ENCODE results near the gene PJA1. TPM values are rescaled to one million over a fixed set of nuclear protein-coding genes. Genes with fewer than 3 reads are reported as not detected.

Gene PJA1, protein sequence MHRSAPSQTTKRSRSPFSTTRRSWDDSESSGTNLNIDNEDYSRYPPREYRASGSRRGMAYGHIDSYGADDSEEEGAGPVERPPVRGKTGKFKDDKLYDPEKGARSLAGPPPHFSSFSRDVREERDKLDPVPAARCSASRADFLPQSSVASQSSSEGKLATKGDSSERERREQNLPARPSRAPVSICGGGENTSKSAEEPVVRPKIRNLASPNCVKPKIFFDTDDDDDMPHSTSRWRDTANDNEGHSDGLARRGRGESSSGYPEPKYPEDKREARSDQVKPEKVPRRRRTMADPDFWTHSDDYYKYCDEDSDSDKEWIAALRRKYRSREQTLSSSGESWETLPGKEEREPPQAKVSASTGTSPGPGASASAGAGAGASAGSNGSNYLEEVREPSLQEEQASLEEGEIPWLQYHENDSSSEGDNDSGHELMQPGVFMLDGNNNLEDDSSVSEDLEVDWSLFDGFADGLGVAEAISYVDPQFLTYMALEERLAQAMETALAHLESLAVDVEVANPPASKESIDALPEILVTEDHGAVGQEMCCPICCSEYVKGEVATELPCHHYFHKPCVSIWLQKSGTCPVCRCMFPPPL
- total RNA-seq: 13.0 TPM

DNA sequence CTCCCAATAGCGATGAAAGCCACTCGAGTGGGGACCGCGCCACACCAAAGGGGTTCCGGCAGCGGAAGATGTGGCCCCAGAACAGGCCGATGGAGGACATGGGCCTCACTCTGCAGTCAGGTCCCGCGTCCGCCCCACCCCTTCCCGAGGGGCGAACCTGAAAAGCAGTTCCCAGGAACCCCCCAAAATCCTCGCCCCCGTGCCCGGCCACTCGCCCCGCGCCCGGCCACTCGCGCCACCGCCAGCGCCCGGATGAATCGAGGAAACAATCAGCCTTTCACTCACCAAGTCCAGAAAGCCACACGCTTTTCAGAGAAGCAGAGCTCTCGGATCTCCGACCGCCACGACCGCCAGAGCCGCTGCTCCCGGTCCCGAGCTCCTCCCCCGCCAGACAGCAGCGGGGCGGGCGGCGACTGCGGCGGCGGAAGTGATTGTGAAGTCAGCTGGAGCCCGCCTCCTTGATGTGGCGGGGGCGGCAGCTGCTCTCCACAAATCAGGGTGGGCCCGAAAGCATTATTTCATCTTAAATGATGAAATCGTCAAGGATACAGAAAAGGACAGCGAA is at the start of gene PJA1:
Gene PJA1, minus strand, starts transcription at position 367 of the 565 bp plus-strand sequence. CDS start 2,380 bp downstream, outside the sequence.
- Histone ChIP-seq H3K4me3 (peak within 1 kb of the TSS; percentile 59 to 68), H3K27ac (peak within 1 kb of the TSS; percentile 71), H3K36me3 (no peaks in the 10 kb centered on the region), H3K9me3 (no peaks in the 10 kb centered on the region), H3K27me3 (no peaks in the 10 kb centered on the region), H3K4me1 (peaks cover 6% of the 10 kb centered on the region)
- peak; percentile 86 to 88 for DNase-seq (ENCODE audit: extremely low spot score in 2 of 2)
- intact Hi-C loops (cut with DNase I): no loop called here
- TF ChIP-seq POLR2A (IDR thresholded peaks at IDR 0.05) (peak in 1 of 2 donors; percentile 61), POLR2AphosphoS5 (IDR thresholded peaks at IDR 0.05; ENCODE audit: insufficient read depth in 1 of 2, low read depth in 1 of 2) (peak; percentile 44 to 93)
- TF ChIP-seq, protein P1, sequence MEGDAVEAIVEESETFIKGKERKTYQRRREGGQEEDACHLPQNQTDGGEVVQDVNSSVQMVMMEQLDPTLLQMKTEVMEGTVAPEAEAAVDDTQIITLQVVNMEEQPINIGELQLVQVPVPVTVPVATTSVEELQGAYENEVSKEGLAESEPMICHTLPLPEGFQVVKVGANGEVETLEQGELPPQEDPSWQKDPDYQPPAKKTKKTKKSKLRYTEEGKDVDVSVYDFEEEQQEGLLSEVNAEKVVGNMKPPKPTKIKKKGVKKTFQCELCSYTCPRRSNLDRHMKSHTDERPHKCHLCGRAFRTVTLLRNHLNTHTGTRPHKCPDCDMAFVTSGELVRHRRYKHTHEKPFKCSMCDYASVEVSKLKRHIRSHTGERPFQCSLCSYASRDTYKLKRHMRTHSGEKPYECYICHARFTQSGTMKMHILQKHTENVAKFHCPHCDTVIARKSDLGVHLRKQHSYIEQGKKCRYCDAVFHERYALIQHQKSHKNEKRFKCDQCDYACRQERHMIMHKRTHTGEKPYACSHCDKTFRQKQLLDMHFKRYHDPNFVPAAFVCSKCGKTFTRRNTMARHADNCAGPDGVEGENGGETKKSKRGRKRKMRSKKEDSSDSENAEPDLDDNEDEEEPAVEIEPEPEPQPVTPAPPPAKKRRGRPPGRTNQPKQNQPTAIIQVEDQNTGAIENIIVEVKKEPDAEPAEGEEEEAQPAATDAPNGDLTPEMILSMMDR (IDR thresholded peaks at IDR 0.05): no peak

DNA sequence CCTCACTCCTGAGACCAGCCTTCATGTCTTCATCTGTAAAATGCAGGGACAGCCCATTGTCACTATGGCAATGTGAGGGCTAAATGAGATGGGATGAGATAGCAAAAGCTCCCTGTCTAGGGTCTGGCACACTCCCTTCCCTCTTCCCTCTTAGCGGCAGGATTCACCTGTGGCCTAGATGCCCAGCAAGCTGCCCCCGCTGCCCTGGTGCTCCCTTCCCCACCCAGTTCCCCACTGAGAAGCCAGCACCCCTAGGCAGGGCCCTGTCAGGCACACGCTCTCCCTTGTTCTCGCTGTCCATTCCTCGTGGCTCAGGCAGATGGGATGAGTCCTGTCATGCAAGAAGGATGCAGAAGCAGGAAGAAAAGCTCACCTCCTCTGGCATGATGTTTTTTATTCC is 49.2 kb upstream of the PJA1 start:
- intact Hi-C loops (cut with DNase I): no loop called here
- Histone ChIP-seq H3K27me3 (no peaks in the 10 kb centered on the region), H3K36me3 (no peaks in the 10 kb centered on the region), H3K4me3 (no peak overlapping the region), H3K27ac (no peak overlapping the region), H3K9me3 (no peaks in the 10 kb centered on the region), H3K4me1 (no peaks in the 10 kb centered on the region)
- no peak for DNase-seq (ENCODE audit: extremely low spot score in 2 of 2)
- TF ChIP-seq POLR2A (IDR thresholded peaks at IDR 0.05): no peak

DNA sequence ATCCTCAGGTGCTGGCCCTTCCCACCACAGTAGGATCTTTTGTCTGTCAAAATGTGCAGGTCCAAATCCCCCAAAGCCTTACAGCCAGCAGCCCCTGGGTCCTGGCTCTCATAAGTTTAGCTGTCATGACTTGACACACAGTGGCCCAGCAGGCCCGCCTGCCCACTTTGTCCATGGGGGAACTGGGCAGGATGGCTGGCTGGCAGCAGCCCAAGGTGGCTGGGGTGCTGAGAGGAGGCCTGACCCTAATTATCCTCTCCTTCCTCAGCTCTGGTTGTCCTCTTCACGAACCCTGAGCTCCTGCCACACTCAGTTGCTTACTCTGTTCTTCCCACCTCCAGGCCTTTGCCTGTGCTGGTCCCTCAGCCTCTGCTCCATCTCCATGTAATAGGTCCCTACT is 46.4 kb upstream of the PJA1 start:
- Histone ChIP-seq H3K9me3 (no peaks in the 10 kb centered on the region), H3K4me3 (no peak overlapping the region), H3K36me3 (no peaks in the 10 kb centered on the region), H3K4me1 (no peaks in the 10 kb centered on the region), H3K27me3 (no peaks in the 10 kb centered on the region), H3K27ac (no peak overlapping the region)
- TF ChIP-seq, protein P1 (IDR thresholded peaks at IDR 0.05): no peak
- TF ChIP-seq POLR2AphosphoS5 (IDR thresholded peaks at IDR 0.05; ENCODE audit: insufficient read depth in 1 of 2, low read depth in 1 of 2) (no peak), POLR2A (IDR thresholded peaks at IDR 0.05) (no peak)
- DNase-seq (ENCODE audit: extremely low spot score in 2 of 2): no peak
- intact Hi-C loops (cut with DNase I): no loop called here

DNA sequence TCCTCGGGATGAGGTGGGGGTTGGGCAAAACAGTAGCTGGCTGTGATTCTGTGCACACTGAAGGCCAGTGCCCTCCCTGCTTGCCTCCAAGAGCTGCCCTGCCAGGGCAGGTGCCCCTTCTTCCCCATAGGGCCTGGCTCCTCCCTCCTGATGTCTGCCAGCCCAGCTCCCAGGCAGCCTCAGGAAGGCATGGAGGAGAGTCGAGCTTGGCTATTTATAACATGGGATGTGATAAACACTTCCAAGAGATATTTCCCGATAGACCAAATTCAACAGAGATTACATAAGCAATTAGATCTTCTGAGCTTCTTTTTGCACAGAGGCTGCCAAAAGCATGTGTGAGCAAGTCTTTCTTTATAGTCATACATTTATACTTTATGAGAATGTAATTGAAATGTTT is 45.3 kb upstream of the PJA1 start:
- no peak overlapping the region for H3K4me3 ChIP-seq
- no peaks in the 10 kb centered on the region for H3K4me1 ChIP-seq
- no peaks in the 10 kb centered on the region for H3K27me3 ChIP-seq
- DNase-seq (ENCODE audit: extremely low spot score in 2 of 2): no peak
- intact Hi-C loops (cut with DNase I): no loop called here
- TF ChIP-seq POLR2A (IDR thresholded peaks at IDR 0.05): no peak
- TF ChIP-seq, protein P1 (IDR thresholded peaks at IDR 0.05): no peak
- no peak for TF ChIP-seq POLR2AphosphoS5 (IDR thresholded peaks at IDR 0.05; ENCODE audit: insufficient read depth in 1 of 2, low read depth in 1 of 2)
- no peaks in the 10 kb centered on the region for H3K9me3 ChIP-seq
- no peaks in the 10 kb centered on the region for H3K36me3 ChIP-seq
- no peak overlapping the region for H3K27ac ChIP-seq

DNA sequence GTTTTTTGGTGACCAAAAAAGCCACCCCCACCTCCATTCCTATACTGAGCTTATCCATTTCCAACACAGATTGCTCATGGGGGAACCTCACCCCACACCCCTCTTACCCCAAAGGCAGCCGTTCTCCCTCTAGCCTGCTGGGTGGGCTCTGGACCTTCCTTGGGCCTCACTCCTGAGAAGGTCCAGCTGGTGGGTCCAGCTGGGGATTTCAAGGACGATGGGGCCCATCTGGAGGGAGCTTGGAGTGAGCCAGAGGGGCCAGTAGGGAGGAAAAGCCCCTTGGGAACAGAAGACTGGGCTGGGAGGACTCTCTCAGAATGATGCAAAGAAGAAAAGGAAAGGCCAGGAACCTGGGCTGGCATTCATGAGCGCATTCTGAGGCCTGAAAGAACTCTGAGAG is 42.0 kb upstream of the PJA1 start:
- DNase-seq (ENCODE audit: extremely low spot score in 2 of 2): no peak
- Histone ChIP-seq H3K27me3 (no peaks in the 10 kb centered on the region), H3K9me3 (no peaks in the 10 kb centered on the region), H3K36me3 (no peaks in the 10 kb centered on the region), H3K4me1 (no peaks in the 10 kb centered on the region), H3K4me3 (no peak overlapping the region), H3K27ac (no peak overlapping the region)
- no peak for TF ChIP-seq POLR2A (IDR thresholded peaks at IDR 0.05)
- intact Hi-C loops (cut with DNase I): no loop called here

DNA sequence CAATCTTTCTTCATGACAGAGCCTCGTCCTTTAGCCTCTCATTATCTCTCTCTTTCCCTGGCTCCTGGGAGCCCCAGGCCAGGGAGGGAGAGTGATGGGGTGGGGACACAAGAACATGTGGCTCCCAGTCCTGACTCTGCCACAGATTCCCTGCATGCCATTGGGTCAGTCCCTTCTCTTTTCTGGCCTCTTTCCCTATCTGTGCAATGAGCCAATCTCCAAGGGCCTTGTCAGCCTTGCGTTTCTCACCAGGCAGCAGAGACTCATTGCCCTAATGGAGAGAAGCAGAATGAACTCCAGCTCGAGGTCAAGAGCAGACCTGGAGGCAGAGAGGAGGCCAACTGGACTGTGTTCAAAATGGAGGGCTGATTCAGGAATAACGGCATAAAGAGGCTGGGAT is 38.4 kb upstream of the PJA1 start:
- no peak overlapping the region for H3K27ac ChIP-seq
- H3K27me3 ChIP-seq: no peaks in the 10 kb centered on the region
- intact Hi-C loops (cut with DNase I): no loop called here
- no peak overlapping the region for H3K4me3 ChIP-seq
- H3K4me1 ChIP-seq: no peaks in the 10 kb centered on the region
- no peak for DNase-seq (ENCODE audit: extremely low spot score in 2 of 2)
- no peaks in the 10 kb centered on the region for H3K9me3 ChIP-seq
- TF ChIP-seq POLR2AphosphoS5 (IDR thresholded peaks at IDR 0.05; ENCODE audit: insufficient read depth in 1 of 2, low read depth in 1 of 2) (no peak), POLR2A (IDR thresholded peaks at IDR 0.05) (no peak)
- TF ChIP-seq, protein P1 (IDR thresholded peaks at IDR 0.05): no peak
- no peaks in the 10 kb centered on the region for H3K36me3 ChIP-seq

All from vagina (tissue), 2 donors.